Measurements from ENCODE around the gene NKAIN1.

Gene NKAIN1

GRCh38 chr1:31159869-31160611 is 79.6 kb downstream of the NKAIN1 start:
- H3K4me1 ChIP-seq, result no peaks in the 10 kb centered on the region
- no peak for DNase-seq
- H3K9me3 ChIP-seq, result no peaks in the 10 kb centered on the region
- H3K36me3 ChIP-seq, result no peaks in the 10 kb centered on the region
- H3K27me3 ChIP-seq, result no peaks in the 10 kb centered on the region
- TF ChIP-seq CTCF (IDR thresholded peaks at IDR 0.05; ENCODE audit: low read depth, low read length), result no peak
- no peak overlapping the region for H3K4me3 ChIP-seq (ENCODE audit: low read depth, low read length)

- no peak for TF ChIP-seq CTCF (IDR thresholded peaks at IDR 0.05; ENCODE audit: low read depth, low read length)
- no peaks in the 10 kb centered on the region for H3K36me3 ChIP-seq
- no peaks in the 10 kb centered on the region for H3K4me1 ChIP-seq
- H3K27me3 ChIP-seq, result no peaks in the 10 kb centered on the region
- no peak for DNase-seq
- no peak overlapping the region for H3K4me3 ChIP-seq (ENCODE audit: low read depth, low read length)
- H3K9me3 ChIP-seq, result no peaks in the 10 kb centered on the region
Measured at GRCh38 chr1:31159323-31159722, 80.4 kb downstream of the NKAIN1 start.

GRCh38 chr1:31155216-31155806 is 84.4 kb downstream of the NKAIN1 start:
- no peaks in the 10 kb centered on the region for H3K36me3 ChIP-seq
- peak overlapping the region; percentile 56 for H3K4me3 ChIP-seq (ENCODE audit: low read depth, low read length)
- TF ChIP-seq CTCF (IDR thresholded peaks at IDR 0.05; ENCODE audit: low read depth, low read length), result 0 out of 2 replicates have a peak, but pooled peaks have one; percentile 2
- H3K9me3 ChIP-seq, result no peaks in the 10 kb centered on the region
- peak; percentile 63 for DNase-seq
- no peaks in the 10 kb centered on the region for H3K4me1 ChIP-seq
- no peaks in the 10 kb centered on the region for H3K27me3 ChIP-seq

GRCh38 chr1:31154632-31155215 is 85.0 kb downstream of the NKAIN1 start:
- peak; percentile 84 for DNase-seq
- no peaks in the 10 kb centered on the region for H3K36me3 ChIP-seq
- no peaks in the 10 kb centered on the region for H3K4me1 ChIP-seq
- H3K27me3 ChIP-seq, result no peaks in the 10 kb centered on the region
- TF ChIP-seq CTCF (IDR thresholded peaks at IDR 0.05; ENCODE audit: low read depth, low read length), result no peak
- no peaks in the 10 kb centered on the region for H3K9me3 ChIP-seq
- peak overlapping the region; percentile 56 for H3K4me3 ChIP-seq (ENCODE audit: low read depth, low read length)

GRCh38 chr1:31154000-31154631 is 85.6 kb downstream of the NKAIN1 start:
- peak overlapping the region; percentile 44 for H3K4me3 ChIP-seq (ENCODE audit: low read depth, low read length)
- no peaks in the 10 kb centered on the region for H3K9me3 ChIP-seq
- TF ChIP-seq CTCF (IDR thresholded peaks at IDR 0.05; ENCODE audit: low read depth, low read length), result no peak
- no peaks in the 10 kb centered on the region for H3K36me3 ChIP-seq
- H3K27me3 ChIP-seq, result no peaks in the 10 kb centered on the region
- H3K4me1 ChIP-seq, result no peaks in the 10 kb centered on the region
- DNase-seq, result no peak
